OCI-LY3 (cell line): ENCODE measurements around the gene DNA2.

Source experiments
- H2AFZ ChIP-seq: fragments of 200-600, 300-600 bp; shearing (Covaris generic); 2 replicates; pipeline ENCODE4 v1.6.0; 2014; ENCODE audit warnings: antibody characterized with exemption, low read depth, low read length
- H3K27ac ChIP-seq: fragments of 200-600, 300-600 bp; sonication (generic); 2 replicates; pipeline ENCODE4 v1.5.1; 2014; ENCODE audit warnings: mild to moderate bottlenecking, low read length, moderate library complexity, mixed read lengths
- H3K27me3 ChIP-seq: fragments of 200-600, 300-600 bp; sonication (generic); 2 replicates; pipeline ENCODE4 v1.6.1; 2014; ENCODE audit warnings: low read depth, low read length, mixed read lengths
- H3K36me3 ChIP-seq: fragments of 200-600, 300-600 bp; sonication (generic); replicated peaks from 2 replicates; pipeline ENCODE3; 2014; ENCODE audit warnings: low read depth, low read length, mixed read lengths
- H3K4me1 ChIP-seq: fragments of 300-600, 200-600 bp; sonication (generic); 2 replicates; pipeline ENCODE4 v1.6.1; 2014; ENCODE audit warnings: low read length, mixed read lengths
- H3K4me2 ChIP-seq: fragments of 200-600, 300-600 bp; sonication (generic); 2 replicates; pipeline ENCODE4 v1.6.1; 2014; ENCODE audit warnings: low read length, mixed read lengths
- H3K4me3 ChIP-seq: fragments of 300-600, 200-600 bp; sonication (generic); 2 replicates; pipeline ENCODE4 v1.5.1; 2014; ENCODE audit warnings: antibody characterized with exemption, mild to moderate bottlenecking, low read length, moderate library complexity
- H3K79me2 ChIP-seq: fragments of 300-600, 200-600 bp; shearing (Covaris generic); 2 replicates; pipeline ENCODE4 v1.6.1; 2014; ENCODE audit warnings: mild to moderate bottlenecking, low read length, mixed read lengths
- H3K9ac ChIP-seq: fragments of 300-600, 200-600 bp; shearing (Covaris generic); 2 replicates; pipeline ENCODE4 v1.6.0; 2014; ENCODE audit warnings: mild to moderate bottlenecking, low read length, moderate library complexity
- H3K9me3 ChIP-seq: fragments of 200-600, 300-600 bp; shearing (Covaris generic); 2 replicates; pipeline ENCODE4 v1.6.1; 2014; ENCODE audit warnings: low read length, mixed read lengths; ENCODE audit not compliant: insufficient read depth
- H4K20me1 ChIP-seq: fragments of 200-600, 300-600 bp; sonication (generic); 2 replicates; pipeline ENCODE4 v1.6.1; 2016; ENCODE audit warnings: low read length, mixed read lengths; ENCODE audit not compliant: insufficient read depth
- CTCF ChIP-seq: fragments of 200-600, 300-600 bp; sonication (generic); IDR thresholded peaks from 2 replicates; pipeline ENCODE4 v1.5.1; 2014; ENCODE audit warnings: antibody characterized with exemption, low read length, low read depth
- EZH2phosphoT487 ChIP-seq: fragments of 200-600 bp; shearing (Covaris generic); IDR thresholded peaks from 2 replicates; pipeline ENCODE4 v1.6.1; 2018; ENCODE audit warnings: antibody characterized with exemption, mixed run types, low read depth

DNA2 gene

DNA sequence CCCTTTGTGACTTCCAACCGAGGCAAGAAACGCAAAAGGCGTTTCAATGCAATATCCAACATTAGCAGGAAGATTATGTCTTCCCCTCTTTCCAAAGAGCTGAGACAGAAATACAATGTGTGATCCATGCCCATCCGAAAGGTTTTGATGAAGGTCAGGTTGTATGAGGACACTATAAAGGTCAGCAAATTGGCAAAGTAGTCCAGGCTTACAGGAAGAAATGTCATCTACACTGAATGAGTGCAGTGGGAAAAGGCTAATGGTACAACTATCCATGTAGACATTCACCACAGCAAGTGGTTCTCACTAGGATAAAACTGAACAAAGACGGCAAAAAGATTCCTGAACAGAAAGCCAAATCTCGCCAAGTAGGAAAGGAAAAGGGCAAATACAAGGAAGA, 27.8 kb upstream of the DNA2 start:
- TF ChIP-seq CTCF (no peak), EZH2phosphoT487 (no peak)
- H3K9ac ChIP-seq, result no peak overlapping the region
- H3K4me3 ChIP-seq, result no peak overlapping the region
- no peaks in the 10 kb centered on the region for H3K4me1 ChIP-seq
- H3K4me2 ChIP-seq, result no peak overlapping the region
- H3K79me2 ChIP-seq, result no peaks in the 10 kb centered on the region
- no peak overlapping the region for H3K27ac ChIP-seq
- no peaks in the 10 kb centered on the region for H3K27me3 ChIP-seq
- H3K36me3 ChIP-seq, result no peaks in the 10 kb centered on the region
- H3K9me3 ChIP-seq, result no peaks in the 10 kb centered on the region
- H4K20me1 ChIP-seq, result no peaks in the 10 kb centered on the region
- H2AFZ ChIP-seq, result no peak overlapping the region

DNA sequence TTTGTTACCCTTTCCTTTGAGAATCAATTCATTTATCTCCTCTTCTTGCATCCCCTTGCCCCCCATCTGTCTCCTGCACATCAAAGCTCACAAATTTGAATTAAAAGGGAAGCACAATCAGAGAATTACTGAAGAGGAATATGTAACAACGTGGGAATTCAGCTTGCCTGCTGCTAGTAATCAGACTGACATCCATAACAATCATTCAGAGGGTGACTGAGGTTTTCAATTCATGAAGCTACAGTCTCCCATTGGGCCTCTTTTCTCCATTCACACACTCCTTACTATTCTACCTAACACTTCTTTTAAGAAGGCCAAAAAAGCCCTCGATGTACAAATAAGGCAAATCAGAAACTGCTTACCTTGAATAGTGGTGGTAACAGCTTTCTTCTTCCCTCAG, 24.3 kb upstream of the DNA2 start:
- Histone ChIP-seq H4K20me1 (no peaks in the 10 kb centered on the region), H3K36me3 (no peaks in the 10 kb centered on the region), H3K27me3 (no peaks in the 10 kb centered on the region), H3K4me3 (no peak overlapping the region), H3K27ac (no peak overlapping the region), H3K9ac (no peak overlapping the region), H2AFZ (no peak overlapping the region), H3K79me2 (no peaks in the 10 kb centered on the region), H3K4me1 (no peaks in the 10 kb centered on the region), H3K9me3 (no peaks in the 10 kb centered on the region), H3K4me2 (no peak overlapping the region)
- no peak for TF ChIP-seq CTCF
- no peak for TF ChIP-seq EZH2phosphoT487

- H3K36me3 ChIP-seq, result peaks cover 2% of the 10 kb centered on the region
- H4K20me1 ChIP-seq, result no peaks in the 10 kb centered on the region
- no peak overlapping the region for H3K4me2 ChIP-seq
- H3K27me3 ChIP-seq, result no peaks in the 10 kb centered on the region
- no peak overlapping the region for H3K4me3 ChIP-seq
- H3K4me1 ChIP-seq, result peaks cover 9% of the 10 kb centered on the region
- H3K9ac ChIP-seq, result no peak overlapping the region
- H3K79me2 ChIP-seq, result no peaks in the 10 kb centered on the region
- no peak overlapping the region for H3K27ac ChIP-seq
- TF ChIP-seq EZH2phosphoT487 (no peak), CTCF (no peak)
- H3K9me3 ChIP-seq, result no peaks in the 10 kb centered on the region
- H2AFZ ChIP-seq, result no peak overlapping the region
Observed at GRCh38 chr10:68492118-68492517, 20.3 kb upstream of the DNA2 start.

DNA sequence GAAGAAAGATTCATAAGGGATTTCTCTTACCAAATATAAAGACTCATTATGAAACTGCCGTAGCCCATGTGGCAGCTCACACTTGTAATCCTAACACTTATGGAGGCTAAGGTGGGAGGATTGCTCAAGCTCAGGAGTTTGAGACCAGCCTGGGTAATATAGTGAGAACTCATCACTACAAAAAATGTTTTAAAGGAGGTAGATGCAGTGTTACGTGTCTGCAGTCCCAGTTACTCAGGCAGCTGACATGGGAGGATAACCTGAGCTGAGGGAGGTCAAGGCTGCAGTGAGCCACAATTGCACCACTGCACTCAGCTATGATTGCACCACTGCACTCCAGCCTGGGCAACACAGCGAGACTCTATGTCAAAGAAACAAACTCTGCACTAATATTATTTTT, 18.1 kb upstream of the DNA2 start:
- no peak overlapping the region for H3K4me3 ChIP-seq
- H2AFZ ChIP-seq, result no peak overlapping the region
- no peaks in the 10 kb centered on the region for H4K20me1 ChIP-seq
- no peaks in the 10 kb centered on the region for H3K27me3 ChIP-seq
- 0 out of 2 replicates have a peak overlapping the region, but pooled peaks have one; percentile 6 for H3K4me2 ChIP-seq
- no peak for TF ChIP-seq EZH2phosphoT487
- H3K27ac ChIP-seq, result no peak overlapping the region
- peaks cover 2% of the 10 kb centered on the region for H3K36me3 ChIP-seq
- H3K9ac ChIP-seq, result no peak overlapping the region
- H3K4me1 ChIP-seq, result peaks cover 9% of the 10 kb centered on the region
- H3K79me2 ChIP-seq, result no peaks in the 10 kb centered on the region
- no peaks in the 10 kb centered on the region for H3K9me3 ChIP-seq

DNA sequence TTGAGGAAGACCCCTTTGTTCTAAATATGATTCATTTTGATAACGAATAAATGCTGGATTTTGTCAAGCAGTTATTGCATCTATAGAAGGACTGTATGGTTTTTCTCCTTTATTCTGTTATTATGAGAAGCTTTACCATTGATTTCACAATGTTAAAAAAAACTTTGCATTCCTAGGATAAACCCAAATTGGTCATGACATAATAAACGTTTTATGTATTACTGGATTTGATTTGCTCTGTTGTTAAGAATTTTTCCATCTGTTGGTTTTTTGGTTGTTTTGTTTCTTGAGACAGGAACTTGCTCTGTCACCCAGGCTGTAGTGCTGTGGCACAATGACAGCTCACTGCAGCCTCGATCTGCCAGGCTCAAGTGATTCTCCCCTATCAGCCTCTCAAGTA, 2.2 kb upstream of the DNA2 start:
- no peak for TF ChIP-seq EZH2phosphoT487
- no peak for TF ChIP-seq CTCF
- Histone ChIP-seq H3K9me3 (no peaks in the 10 kb centered on the region), H3K4me3 (no peak overlapping the region), H3K79me2 (peaks cover 27% of the 10 kb centered on the region), H3K36me3 (peaks cover 9% of the 10 kb centered on the region), H4K20me1 (0 out of 2 replicates have a peak, but pooled peaks cover 3% of the 10 kb centered on the region), H3K4me2 (no peak overlapping the region), H3K27ac (no peak overlapping the region), H2AFZ (no peak overlapping the region), H3K9ac (no peak overlapping the region), H3K27me3 (no peaks in the 10 kb centered on the region), H3K4me1 (peaks cover 17% of the 10 kb centered on the region)
